Chondrocyte (in vitro differentiated cells): ENCODE measurements around the gene AFF3. TPM values are rescaled to one million over a fixed set of nuclear protein-coding genes. Genes with fewer than 3 reads are reported as not detected.
"Not testable (repeated sequence)": the region's sequence is repeated elsewhere in the genome, so short reads cannot be mapped to it uniquely, and the experiment has no call there.

ENCODE experiments used
- DNase-seq: peaks from one replicate; pipeline ENCODE4 v3.0.0; 2021; ENCODE audit warnings: mixed read lengths, low spot score
- H3K27ac Mint-ChIP-seq: one replicate; pipeline ENCODE4 v1.8.0; 2021; ENCODE audit warnings: mild to moderate bottlenecking, moderate library complexity, mixed read lengths; ENCODE audit not compliant: unreplicated experiment
- H3K27me3 Mint-ChIP-seq: 2 replicates; pipeline ENCODE4 v1.8.0; 2021; ENCODE audit warnings: low read depth, mixed read lengths
- H3K36me3 Mint-ChIP-seq: 2 replicates; pipeline ENCODE4 v1.8.0; 2021; ENCODE audit warnings: low read depth, mixed read lengths
- H3K4me1 Mint-ChIP-seq: 2 replicates; pipeline ENCODE4 v1.8.0; 2021; ENCODE audit warnings: low read depth, mild to moderate bottlenecking, mixed read lengths
- H3K4me3 Mint-ChIP-seq: one replicate; pipeline ENCODE4 v1.8.0; 2021; ENCODE audit warnings: mild to moderate bottlenecking, moderate library complexity, mixed read lengths; ENCODE audit not compliant: unreplicated experiment
- H3K9me3 Mint-ChIP-seq: 2 replicates; pipeline ENCODE4 v1.8.0; 2021; ENCODE audit warnings: low read depth, mixed read lengths
- CTCF ChIP-seq: fragments of 200-600 bp; sonication (generic); IDR thresholded peaks from 2 replicates; pipeline ENCODE4 v1.5.0; 2021; ENCODE audit warnings: antibody characterized with exemption, mild to moderate bottlenecking, moderate library complexity
- total RNA-seq: library from RNA; stranded (reverse); gene quantifications from 3 replicates; pipeline ENCODE4 v1.2.1, GENCODE V29; 2021

Gene AFF3
- total RNA-seq, 1 donor from 2014 or later = 127 TPM

- Mint-ChIP-seq H3K27me3 (no peaks in the 10 kb centered on the region), H3K4me3 (no peak overlapping the region), H3K27ac (no peak overlapping the region), H3K36me3 (peaks cover 18% of the 10 kb centered on the region), H3K9me3 (no peaks in the 10 kb centered on the region), H3K4me1 (peaks cover 16% of the 10 kb centered on the region)
- DNase-seq = no peak
- no peak for TF ChIP-seq CTCF
Measured at GRCh38 chr2:99748344-99748743, 394.0 kb downstream of the AFF3 start.

GRCh38 chr2:99747842-99748241 lies 394.5 kb downstream of the AFF3 start:
- DNase-seq = no peak
- Mint-ChIP-seq H3K36me3 (peaks cover 22% of the 10 kb centered on the region), H3K27ac (no peak overlapping the region), H3K27me3 (no peaks in the 10 kb centered on the region), H3K4me3 (no peak overlapping the region), H3K4me1 (peaks cover 16% of the 10 kb centered on the region), H3K9me3 (no peaks in the 10 kb centered on the region)
- TF ChIP-seq CTCF = no peak

GRCh38 chr2:99743146-99743545 lies 399.2 kb downstream of the AFF3 start:
- Mint-ChIP-seq H3K4me1 (peaks cover 3% of the 10 kb centered on the region), H3K9me3 (peaks cover under 1% of the 10 kb centered on the region), H3K36me3 (peaks cover 27% of the 10 kb centered on the region), H3K27ac (no peak overlapping the region), H3K27me3 (no peaks in the 10 kb centered on the region), H3K4me3 (no peak overlapping the region)
- TF ChIP-seq CTCF = no peak
- no peak for DNase-seq

- peaks cover 3% of the 10 kb centered on the region for H3K4me1 Mint-ChIP-seq
- peaks cover 14% of the 10 kb centered on the region for H3K36me3 Mint-ChIP-seq
- no peak for TF ChIP-seq CTCF
- H3K9me3 Mint-ChIP-seq = peaks cover 7% of the 10 kb centered on the region
- H3K27me3 Mint-ChIP-seq = no peaks in the 10 kb centered on the region
- no peak overlapping the region for H3K27ac Mint-ChIP-seq
- no peak for DNase-seq
- no peak overlapping the region for H3K4me3 Mint-ChIP-seq
Measured at GRCh38 chr2:99737537-99737936, 404.9 kb downstream of the AFF3 start.

- peaks cover 8% of the 10 kb centered on the region for H3K36me3 Mint-ChIP-seq
- H3K4me1 Mint-ChIP-seq = peaks cover 3% of the 10 kb centered on the region
- H3K27ac Mint-ChIP-seq = no peak overlapping the region
- peaks cover 7% of the 10 kb centered on the region for H3K9me3 Mint-ChIP-seq
- no peaks in the 10 kb centered on the region for H3K27me3 Mint-ChIP-seq
- no peak overlapping the region for H3K4me3 Mint-ChIP-seq
- TF ChIP-seq CTCF = no peak
- DNase-seq = no peak
Measured at GRCh38 chr2:99735753-99736152, 406.6 kb downstream of the AFF3 start.

GRCh38 chr2:99735314-99735713 lies 407.1 kb downstream of the AFF3 start:
- H3K27ac Mint-ChIP-seq, H3K27me3 Mint-ChIP-seq, H3K4me1 Mint-ChIP-seq, H3K36me3 Mint-ChIP-seq, H3K4me3 Mint-ChIP-seq, DNase-seq, H3K9me3 Mint-ChIP-seq: not testable (repeated sequence)
